Cardiac muscle cell (in vitro differentiated cells and primary cell): ENCODE results near the gene LIN28B. TPM values are rescaled to one million over a fixed set of nuclear protein-coding genes. Genes with fewer than 3 reads are reported as not detected.

Source experiments
- DNase-seq, 2 donors: peaks; one replicate each; pipeline versions ENCODE4 v3.0.0 to v3.0.0-alpha.2; 2010 to 2017; ENCODE audit warnings: low read depth in 1 of 2, low spot score in 1 of 2
- H3K27ac ChIP-seq: fragments of 200-600 bp; sonication (generic); 2 replicates; pipeline ENCODE4 v1.5.1; 2016
- H3K27me3 ChIP-seq: fragments of 200-600 bp; sonication (generic); 2 replicates; pipeline ENCODE4 v1.6.0; 2016; ENCODE audit warnings: control low read depth
- H3K36me3 ChIP-seq: fragments of 200-600 bp; sonication (generic); 2 replicates; pipeline ENCODE4 v1.5.1; 2016; ENCODE audit warnings: control low read depth
- H3K4me1 ChIP-seq: fragments of 200-600 bp; sonication (generic); 2 replicates; pipeline ENCODE4 v1.8.1; 2017; ENCODE audit warnings: low read depth, mild to moderate bottlenecking, mixed run types
- H3K4me3 ChIP-seq: fragments of 200-600 bp; sonication (generic); 2 replicates; pipeline ENCODE4 v1.5.1; 2016; ENCODE audit warnings: mild to moderate bottlenecking
- H3K9me3 ChIP-seq: fragments of 200-600 bp; sonication (generic); 2 replicates; pipeline ENCODE4 v1.5.1; 2017; ENCODE audit warnings: low read depth, mild to moderate bottlenecking, control low read depth
- CTCF ChIP-seq: IDR thresholded peaks from 2 replicates; pipeline ENCODE4 v1.5.1; 2012; ENCODE audit warnings: low read depth, mild to moderate bottlenecking, low read length
- polyA plus RNA-seq: library from polyadenylated mRNA; unstranded; fragments of >200 nt; fragmentation: Nextera tagmentation; extraction: Ambion mirVana; gene quantifications from 2 replicates; pipeline ENCODE4 v1.2.1, GENCODE V29; 2016
- total RNA-seq: library from RNA; depleted of rRNA; stranded (reverse); fragments of >200 nt; gene quantifications from 2 replicates; pipeline ENCODE4 v1.2.3, GENCODE V29; 2016

Gene LIN28B
- total and polyA plus RNA-seq, 2 experiments from 2014 or later: 6.8 to 18.6 TPM

DNA sequence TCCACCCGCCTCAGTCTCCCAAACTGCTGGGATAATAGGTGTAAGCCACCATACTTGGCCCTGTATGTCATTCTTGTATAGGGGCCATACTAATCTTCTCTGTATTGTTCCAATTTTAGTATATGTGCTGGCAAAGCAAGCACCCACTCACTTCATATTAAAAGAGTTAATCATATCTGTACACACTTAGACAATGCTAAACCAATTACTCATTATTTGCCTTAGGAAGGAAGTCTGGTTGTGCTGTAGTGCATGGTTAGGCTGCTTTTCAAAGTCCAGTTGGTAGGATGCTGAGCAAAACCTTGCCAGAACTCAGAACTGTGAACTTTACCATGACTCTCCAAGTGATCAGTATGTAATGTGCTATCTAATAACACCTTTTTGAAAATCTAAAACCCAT is 88.6 kb downstream of the LIN28B start:
- Histone ChIP-seq H3K27me3 (no peaks in the 10 kb centered on the region), H3K4me3 (no peak overlapping the region), H3K36me3 (no peaks in the 10 kb centered on the region), H3K27ac (no peak overlapping the region), H3K9me3 (no peaks in the 10 kb centered on the region), H3K4me1 (peaks cover 9% of the 10 kb centered on the region)
- TF ChIP-seq CTCF: no peak
- DNase-seq: peak in 1 of 2 donors; percentile 7

DNA sequence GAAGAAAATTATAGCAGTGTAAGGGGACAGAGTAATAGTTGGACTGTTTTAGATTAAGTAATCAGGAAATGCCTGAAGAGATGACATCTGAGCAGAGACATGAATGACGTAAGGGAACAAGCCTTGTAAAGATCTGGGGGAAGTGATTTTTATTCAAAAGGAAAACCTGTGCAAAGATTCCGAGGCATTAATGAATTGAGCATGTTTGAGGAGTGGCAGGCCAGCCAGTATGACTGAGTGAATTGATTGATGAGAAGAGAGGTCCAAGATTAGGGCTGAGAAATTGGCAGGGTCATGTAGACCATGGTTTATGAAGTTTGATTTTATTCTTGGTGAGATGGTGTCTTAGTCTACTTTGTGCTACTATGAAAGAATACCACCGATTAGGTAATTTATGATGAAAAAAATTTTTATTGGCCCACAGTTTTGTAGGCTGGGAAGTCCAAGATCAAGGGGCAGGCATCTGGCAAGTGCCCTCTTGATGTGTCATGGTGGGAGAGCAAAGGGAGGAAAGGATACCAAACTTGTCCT is 95.1 kb downstream of the LIN28B start:
- Histone ChIP-seq H3K9me3 (no peaks in the 10 kb centered on the region), H3K36me3 (no peaks in the 10 kb centered on the region), H3K4me3 (no peak overlapping the region), H3K27ac (no peak overlapping the region), H3K27me3 (no peaks in the 10 kb centered on the region), H3K4me1 (peaks cover 6% of the 10 kb centered on the region)
- TF ChIP-seq CTCF: no peak
- DNase-seq: peak in 1 of 2 donors; percentile 14

DNA sequence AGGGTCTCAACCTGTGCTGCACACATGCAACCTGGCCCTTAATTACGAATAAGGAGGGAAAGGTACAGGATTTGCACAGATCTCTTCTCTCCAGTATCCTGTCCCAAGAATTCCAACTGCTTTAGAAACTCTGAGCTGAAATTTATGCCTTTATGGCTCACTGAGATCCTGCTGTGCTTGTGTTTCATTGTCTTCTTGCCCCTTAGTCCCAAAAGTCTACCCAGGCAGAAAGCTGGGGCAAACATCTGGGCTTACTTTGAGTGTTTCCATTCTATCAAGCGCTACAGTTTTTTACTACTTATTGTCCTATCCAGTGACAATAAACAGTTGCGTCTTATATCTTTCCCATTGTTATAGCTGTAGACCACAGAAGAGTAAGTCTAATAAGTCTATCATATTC is 99.7 kb downstream of the LIN28B start:
- no peak for TF ChIP-seq CTCF
- peaks cover 18% of the 10 kb centered on the region for H3K4me1 ChIP-seq
- H3K27ac ChIP-seq: peak overlapping the region; percentile 55

DNA sequence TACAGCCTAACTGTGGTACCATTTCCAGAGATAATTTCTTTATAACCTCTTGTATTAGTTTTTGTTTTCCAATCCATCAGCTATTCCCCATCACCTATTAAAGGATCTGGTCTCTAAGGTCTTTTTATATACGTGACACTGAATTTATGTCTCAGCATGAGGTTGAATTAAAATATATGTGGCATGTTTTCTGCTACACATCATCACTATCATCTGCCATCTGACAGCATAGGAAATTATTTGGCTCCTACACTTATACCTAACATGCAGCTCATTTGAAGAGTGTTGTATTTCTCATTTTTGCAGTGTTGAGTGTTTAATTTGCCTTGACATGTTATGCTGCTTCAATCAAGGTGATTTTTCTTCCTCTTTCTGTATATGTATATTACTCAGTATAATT is 100.3 kb downstream of the LIN28B start:
- Histone ChIP-seq H3K27ac (no peak overlapping the region), H3K27me3 (no peaks in the 10 kb centered on the region), H3K36me3 (no peaks in the 10 kb centered on the region), H3K4me1 (peaks cover 18% of the 10 kb centered on the region), H3K4me3 (no peak overlapping the region), H3K9me3 (no peaks in the 10 kb centered on the region)
- no peak for TF ChIP-seq CTCF
- DNase-seq: no peak

More for the DNA sequence above, 99.7 kb downstream of the LIN28B start:
- no peak overlapping the region for H3K4me3 ChIP-seq
- no peaks in the 10 kb centered on the region for H3K9me3 ChIP-seq
- no peaks in the 10 kb centered on the region for H3K36me3 ChIP-seq
- H3K27me3 ChIP-seq: no peaks in the 10 kb centered on the region
- no peak for DNase-seq

DNA sequence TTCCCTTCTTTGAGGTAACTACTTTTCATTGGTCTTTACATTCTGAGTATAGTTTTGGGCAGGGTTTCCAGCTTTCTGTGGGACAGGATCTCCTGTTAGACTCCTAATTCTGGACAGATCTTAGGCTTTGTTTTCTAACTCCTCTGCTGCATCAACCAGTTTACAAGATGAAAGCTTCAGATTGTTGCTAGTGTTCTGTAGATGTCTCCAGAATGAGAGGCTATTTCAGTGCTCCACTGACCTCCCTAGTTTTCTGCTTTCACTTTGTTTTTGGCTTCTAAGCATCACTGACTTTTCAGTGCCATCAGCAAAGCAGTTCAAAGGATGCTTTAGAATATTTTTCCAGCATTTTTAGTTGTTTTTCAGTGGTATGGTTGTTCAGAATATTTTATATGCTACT is 101.4 kb downstream of the LIN28B start:
- Histone ChIP-seq H3K9me3 (no peaks in the 10 kb centered on the region), H3K4me1 (peaks cover 18% of the 10 kb centered on the region), H3K27me3 (no peaks in the 10 kb centered on the region), H3K27ac (peak overlapping the region; percentile 14), H3K36me3 (no peaks in the 10 kb centered on the region), H3K4me3 (no peak overlapping the region)
- no peak for TF ChIP-seq CTCF
- no peak for DNase-seq
